OCI-LY3 (cell line): ENCODE measurements around the gene TRA2B.

ENCODE experiments used
- EZH2phosphoT487 ChIP-seq: fragments of 200-600 bp; shearing (Covaris generic); IDR thresholded peaks from 2 replicates; pipeline ENCODE4 v1.6.1; 2018; ENCODE audit warnings: antibody characterized with exemption, mixed run types, low read depth
- TF ChIP-seq, protein P1 (sequence below): fragments of 200-600, 300-600 bp; sonication (generic); IDR thresholded peaks from 2 replicates; pipeline ENCODE4 v1.5.1; 2014; ENCODE audit warnings: antibody characterized with exemption, low read length, low read depth

DNA sequence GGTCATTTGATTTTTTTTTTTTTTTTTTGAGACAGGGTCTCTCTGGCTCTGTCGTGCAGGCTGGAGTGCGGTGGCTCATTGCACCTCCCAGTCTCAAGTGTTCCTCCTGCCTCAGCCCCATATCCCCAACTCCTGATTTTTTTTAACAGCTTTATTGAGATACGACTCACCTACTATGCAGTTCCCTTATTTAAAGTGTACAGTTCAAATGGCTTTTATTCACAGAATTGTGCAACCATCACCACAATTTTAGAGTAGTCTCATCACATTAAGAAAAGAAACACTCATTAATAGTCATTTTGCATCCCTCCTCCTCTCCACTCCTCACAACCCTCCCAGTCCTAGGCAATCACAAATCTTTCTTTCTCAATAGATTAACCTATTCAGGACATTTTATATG is 1.9 kb upstream of the TRA2B start:
- TF ChIP-seq, protein P1, sequence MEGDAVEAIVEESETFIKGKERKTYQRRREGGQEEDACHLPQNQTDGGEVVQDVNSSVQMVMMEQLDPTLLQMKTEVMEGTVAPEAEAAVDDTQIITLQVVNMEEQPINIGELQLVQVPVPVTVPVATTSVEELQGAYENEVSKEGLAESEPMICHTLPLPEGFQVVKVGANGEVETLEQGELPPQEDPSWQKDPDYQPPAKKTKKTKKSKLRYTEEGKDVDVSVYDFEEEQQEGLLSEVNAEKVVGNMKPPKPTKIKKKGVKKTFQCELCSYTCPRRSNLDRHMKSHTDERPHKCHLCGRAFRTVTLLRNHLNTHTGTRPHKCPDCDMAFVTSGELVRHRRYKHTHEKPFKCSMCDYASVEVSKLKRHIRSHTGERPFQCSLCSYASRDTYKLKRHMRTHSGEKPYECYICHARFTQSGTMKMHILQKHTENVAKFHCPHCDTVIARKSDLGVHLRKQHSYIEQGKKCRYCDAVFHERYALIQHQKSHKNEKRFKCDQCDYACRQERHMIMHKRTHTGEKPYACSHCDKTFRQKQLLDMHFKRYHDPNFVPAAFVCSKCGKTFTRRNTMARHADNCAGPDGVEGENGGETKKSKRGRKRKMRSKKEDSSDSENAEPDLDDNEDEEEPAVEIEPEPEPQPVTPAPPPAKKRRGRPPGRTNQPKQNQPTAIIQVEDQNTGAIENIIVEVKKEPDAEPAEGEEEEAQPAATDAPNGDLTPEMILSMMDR, result no peak
- no peak for TF ChIP-seq EZH2phosphoT487
